CD4-positive, CD25-positive, alpha-beta regulatory T cell (primary cell): ENCODE results near the gene ZHX3. TPM values are rescaled to one million over a fixed set of nuclear protein-coding genes. Genes with fewer than 3 reads are reported as not detected.

ENCODE experiments used
- ATAC-seq, 2 donors: fragments of 150-1000 bp; cut with Tn5 transposase; one replicate each; pipeline ENCODE4 v1.10.0; 2021; ENCODE audit warnings: low read depth in 2 of 2, moderate number of reproducible peaks in 2 of 2, moderate library complexity in 1 of 2
- DNase-seq, 3 donors: peaks; one replicate each; pipeline versions ENCODE4 v3.0.0 to v3.0.0-alpha.2; 2012 to 2022; ENCODE audit warnings: mixed read lengths in 1 of 3
- H3K27ac ChIP-seq: one replicate; pipeline ENCODE4 v1.7.0; 2013; ENCODE audit warnings: mild to moderate bottlenecking, low read length; ENCODE audit not compliant: insufficient read depth, poor library complexity, severe bottlenecking
- H3K27me3 ChIP-seq: one replicate; pipeline ENCODE4 v1.7.0; 2013; ENCODE audit warnings: low read length; ENCODE audit not compliant: control insufficient read depth, insufficient read depth
- H3K36me3 ChIP-seq: one replicate; pipeline ENCODE4 v1.7.0; 2013; ENCODE audit warnings: mild to moderate bottlenecking, low read length, moderate library complexity; ENCODE audit not compliant: control insufficient read depth, insufficient read depth
- H3K4me1 ChIP-seq: 2 replicates; pipeline ENCODE4 v1.7.0; 2013; ENCODE audit warnings: mild to moderate bottlenecking, low read length; ENCODE audit not compliant: insufficient read depth, control insufficient read depth, poor library complexity, severe bottlenecking
- H3K4me3 ChIP-seq: one replicate; pipeline ENCODE4 v1.7.0; 2013; ENCODE audit warnings: low read depth, mild to moderate bottlenecking, low read length, moderate library complexity
- H3K9me3 ChIP-seq, 2 experiments: 1 replicate in 1 of 2; 2 replicates in 1 of 2; pipeline ENCODE4 v1.7.0; 2013; ENCODE audit warnings: low read length in 2 of 2, mild to moderate bottlenecking in 1 of 2, moderate library complexity in 1 of 2; ENCODE audit not compliant: control insufficient read depth in 2 of 2
- H3K27ac Mint-ChIP-seq, 3 donors: one replicate each; pipeline ENCODE4 v1.8.0; 2020 to 2022; ENCODE audit warnings: mild to moderate bottlenecking in 3 of 3, mixed read lengths in 3 of 3, moderate library complexity in 2 of 3
- H3K27me3 Mint-ChIP-seq: one replicate; pipeline ENCODE4 v1.8.0; 2022; ENCODE audit warnings: mild to moderate bottlenecking, mixed read lengths
- H3K36me3 Mint-ChIP-seq: one replicate; pipeline ENCODE4 v1.8.0; 2020; ENCODE audit warnings: mixed read lengths
- H3K4me1 Mint-ChIP-seq, 4 donors: one replicate each; pipeline ENCODE4 v1.8.0; 2020 to 2022; ENCODE audit warnings: mixed read lengths in 4 of 4, mild to moderate bottlenecking in 1 of 4
- H3K4me3 Mint-ChIP-seq, 4 donors: one replicate each; pipeline ENCODE4 v1.8.0; 2020 to 2022; ENCODE audit warnings: mild to moderate bottlenecking in 4 of 4, mixed read lengths in 4 of 4, moderate library complexity in 3 of 4
- H3K9me3 Mint-ChIP-seq, 7 donors: one replicate each; pipeline ENCODE4 v1.8.0; 2020 to 2022; ENCODE audit warnings: mixed read lengths in 7 of 7, mild to moderate bottlenecking in 3 of 7, moderate library complexity in 2 of 7
- polyA plus RNA-seq, 4 donors: library from polyadenylated mRNA; unstranded; fragments of 300-500 nt; fragmentation: Illumina TruSeq; gene quantifications; one replicate each; pipeline ENCODE4 v1.2.3, GENCODE V29; 2021
- total RNA-seq: library from RNA; stranded (reverse); gene quantifications from one replicate; pipeline ENCODE4 v1.2.3, GENCODE V29; 2022

ZHX3 gene
- total and polyA plus RNA-seq, 5 donors from 2014 or later = 0.42 to 8.8 (median 2.9) TPM

GRCh38 chr20:41166201-41167117 lies 151.1 kb downstream of the ZHX3 start:
- Histone ChIP-seq H3K4me3 (no peak overlapping the region), H3K9me3 (no peaks in the 10 kb centered on the region), H3K27ac (no peak overlapping the region), H3K36me3 (peaks cover 98% of the 10 kb centered on the region), H3K27me3 (no peaks in the 10 kb centered on the region), H3K4me1 (peaks cover 13% of the 10 kb centered on the region)
- peak overlapping the region; percentile 72 to 87 (median 75) for H3K27ac Mint-ChIP-seq
- DNase-seq = no peak
- H3K9me3 Mint-ChIP-seq = no peaks in the 10 kb centered on the region
- H3K4me3 Mint-ChIP-seq = no peak overlapping the region
- no peak for ATAC-seq
- H3K27me3 Mint-ChIP-seq = no peaks in the 10 kb centered on the region
- peaks cover 0 to 51% (median 15%) of the 10 kb centered on the region in 4 donors for H3K4me1 Mint-ChIP-seq
- peaks cover 48% of the 10 kb centered on the region for H3K36me3 Mint-ChIP-seq

- Histone ChIP-seq H3K4me3 (no peak overlapping the region), H3K27ac (no peak overlapping the region), H3K9me3 (no peaks in the 10 kb centered on the region), H3K4me1 (peaks cover 25% of the 10 kb centered on the region), H3K27me3 (no peaks in the 10 kb centered on the region), H3K36me3 (peaks cover 99% of the 10 kb centered on the region)
- no peak overlapping the region for H3K4me3 Mint-ChIP-seq
- H3K27me3 Mint-ChIP-seq = no peaks in the 10 kb centered on the region
- H3K4me1 Mint-ChIP-seq = peaks cover 5 to 56% (median 20%) of the 10 kb centered on the region in 4 donors
- H3K36me3 Mint-ChIP-seq = peaks cover 54% of the 10 kb centered on the region
- no peaks in the 10 kb centered on the region for H3K9me3 Mint-ChIP-seq
- peak overlapping the region in 1 of 3 donors; percentile 31 for H3K27ac Mint-ChIP-seq
- no peak for DNase-seq
- no peak for ATAC-seq
These were observed 152.3 kb downstream of the ZHX3 start for GRCh38 chr20:41165001-41165882.

- Mint-ChIP-seq H3K27me3 (no peaks in the 10 kb centered on the region), H3K9me3 (no peaks in the 10 kb centered on the region), H3K4me3 (peak overlapping the region in 1 of 4 donors; percentile 64), H3K36me3 (peaks cover 55% of the 10 kb centered on the region), H3K4me1 (peaks cover 5 to 71% (median 29%) of the 10 kb centered on the region in 4 donors), H3K27ac (peak overlapping the region in 2 of 3 donors; percentile 64 to 84)
- H3K4me3 ChIP-seq = no peak overlapping the region
- H3K9me3 ChIP-seq = no peaks in the 10 kb centered on the region
- peaks cover 40% of the 10 kb centered on the region for H3K4me1 ChIP-seq
- H3K27me3 ChIP-seq = no peaks in the 10 kb centered on the region
- peak overlapping the region; percentile 7 for H3K27ac ChIP-seq
- H3K36me3 ChIP-seq = peaks cover 90% of the 10 kb centered on the region
- ATAC-seq = no peak
- no peak for DNase-seq
These were observed 153.7 kb downstream of the ZHX3 start for GRCh38 chr20:41163821-41164220.

- peak overlapping the region; percentile 52 to 94 (median 82) for H3K27ac Mint-ChIP-seq
- H3K36me3 Mint-ChIP-seq = peaks cover 59% of the 10 kb centered on the region
- Histone ChIP-seq H3K9me3 (no peaks in the 10 kb centered on the region), H3K36me3 (peaks cover 76% of the 10 kb centered on the region), H3K27me3 (no peaks in the 10 kb centered on the region), H3K4me3 (no peak overlapping the region), H3K4me1 (peaks cover 54% of the 10 kb centered on the region), H3K27ac (peak overlapping the region; percentile 55)
- no peaks in the 10 kb centered on the region for H3K27me3 Mint-ChIP-seq
- H3K4me1 Mint-ChIP-seq = peaks cover 11 to 85% (median 39%) of the 10 kb centered on the region in 4 donors
- no peaks in the 10 kb centered on the region for H3K9me3 Mint-ChIP-seq
- no peak overlapping the region for H3K4me3 Mint-ChIP-seq
- ATAC-seq (no peak), DNase-seq (no peak)
These were observed 155.1 kb downstream of the ZHX3 start for GRCh38 chr20:41162396-41162795.

GRCh38 chr20:41161886-41162285 lies 155.6 kb downstream of the ZHX3 start:
- H3K4me3 Mint-ChIP-seq = peak overlapping the region in 2 of 4 donors; percentile 56 to 63
- peak overlapping the region; percentile 82 to 97 (median 94) for H3K27ac Mint-ChIP-seq
- Histone ChIP-seq H3K27ac (peak overlapping the region; percentile 55), H3K4me1 (peaks cover 59% of the 10 kb centered on the region), H3K36me3 (peaks cover 71% of the 10 kb centered on the region), H3K9me3 (no peaks in the 10 kb centered on the region), H3K4me3 (no peak overlapping the region), H3K27me3 (no peaks in the 10 kb centered on the region)
- peaks cover 55% of the 10 kb centered on the region for H3K36me3 Mint-ChIP-seq
- peaks cover 5% of the 10 kb centered on the region for H3K27me3 Mint-ChIP-seq
- no peaks in the 10 kb centered on the region for H3K9me3 Mint-ChIP-seq
- peaks cover 12 to 85% (median 41%) of the 10 kb centered on the region in 4 donors for H3K4me1 Mint-ChIP-seq
- ATAC-seq (no peak), DNase-seq (no peak)

GRCh38 chr20:41160686-41161085 lies 156.8 kb downstream of the ZHX3 start:
- H3K27ac Mint-ChIP-seq = peak overlapping the region; percentile 94 to 100 (median 96)
- peaks cover 59% of the 10 kb centered on the region for H3K36me3 ChIP-seq
- H3K36me3 Mint-ChIP-seq = peaks cover 45% of the 10 kb centered on the region
- H3K27ac ChIP-seq = peak overlapping the region; percentile 86
- H3K27me3 ChIP-seq = no peaks in the 10 kb centered on the region
- peaks cover 7% of the 10 kb centered on the region for H3K27me3 Mint-ChIP-seq
- peaks cover 12 to 91% (median 51%) of the 10 kb centered on the region in 4 donors for H3K4me1 Mint-ChIP-seq
- peaks cover 71% of the 10 kb centered on the region for H3K4me1 ChIP-seq
- H3K9me3 Mint-ChIP-seq = no peaks in the 10 kb centered on the region
- no peak for ATAC-seq
- no peak overlapping the region for H3K4me3 ChIP-seq
- H3K4me3 Mint-ChIP-seq = peak overlapping the region in 3 of 4 donors; percentile 19 to 64 (median 44)
- no peak for DNase-seq
- H3K9me3 ChIP-seq = no peaks in the 10 kb centered on the region

GRCh38 chr20:41159547-41159946 lies 158.0 kb downstream of the ZHX3 start:
- peak overlapping the region; percentile 69 for H3K4me3 ChIP-seq
- DNase-seq (no peak), ATAC-seq (no peak)
- Mint-ChIP-seq H3K36me3 (peaks cover 39% of the 10 kb centered on the region), H3K27ac (peak overlapping the region; percentile 94 to 100 (median 96)), H3K9me3 (no peaks in the 10 kb centered on the region), H3K27me3 (peaks cover 7% of the 10 kb centered on the region), H3K4me3 (peak overlapping the region; percentile 22 to 93 (median 77)), H3K4me1 (peaks cover 12 to 96% (median 61%) of the 10 kb centered on the region in 4 donors)
- H3K36me3 ChIP-seq = peaks cover 48% of the 10 kb centered on the region
- no peaks in the 10 kb centered on the region for H3K9me3 ChIP-seq
- peak overlapping the region; percentile 86 for H3K27ac ChIP-seq
- H3K27me3 ChIP-seq = no peaks in the 10 kb centered on the region
- H3K4me1 ChIP-seq = peaks cover 82% of the 10 kb centered on the region
